ENCODE data around the gene ACSS3. TPM values are rescaled to one million over a fixed set of nuclear protein-coding genes. Genes with fewer than 3 reads are reported as not detected.
A peak's percentile ranks its signal among the peaks of the same experiment; 100 is the strongest.

The ACSS3 gene
- total and polyA plus RNA-seq, 4 donors: 18.2 to 94.3 (median 32.5) TPM

GRCh38 chr12:81137801-81138200, 59.9 kb downstream of the ACSS3 start:
- no peaks in the 10 kb centered on the region for H3K9me3 ChIP-seq (ENCODE audit: control insufficient read depth in 4 of 4, low read length in 3 of 4)
- peaks cover 0 to 5% (median 2%) of the 10 kb centered on the region in 4 donors for H3K4me1 ChIP-seq (ENCODE audit: control insufficient read depth in 4 of 4, insufficient read depth in 4 of 4, low read length in 3 of 4)
- no peak overlapping the region for H3K9ac ChIP-seq (ENCODE audit: low read depth in 1 of 2, low read length in 2 of 2)
- WGBS: 93% methylated on average over 2 of the region's 2 CpGs
- TF ChIP-seq RXRA (IDR thresholded peaks at IDR 0.05): no peak
- no peak for TF ChIP-seq ZBTB33 (IDR thresholded peaks at IDR 0.05)
- TF ChIP-seq EGR1 (IDR thresholded peaks at IDR 0.05; ENCODE audit: low read depth in 2 of 2): no peak
- TF ChIP-seq, protein P1, sequence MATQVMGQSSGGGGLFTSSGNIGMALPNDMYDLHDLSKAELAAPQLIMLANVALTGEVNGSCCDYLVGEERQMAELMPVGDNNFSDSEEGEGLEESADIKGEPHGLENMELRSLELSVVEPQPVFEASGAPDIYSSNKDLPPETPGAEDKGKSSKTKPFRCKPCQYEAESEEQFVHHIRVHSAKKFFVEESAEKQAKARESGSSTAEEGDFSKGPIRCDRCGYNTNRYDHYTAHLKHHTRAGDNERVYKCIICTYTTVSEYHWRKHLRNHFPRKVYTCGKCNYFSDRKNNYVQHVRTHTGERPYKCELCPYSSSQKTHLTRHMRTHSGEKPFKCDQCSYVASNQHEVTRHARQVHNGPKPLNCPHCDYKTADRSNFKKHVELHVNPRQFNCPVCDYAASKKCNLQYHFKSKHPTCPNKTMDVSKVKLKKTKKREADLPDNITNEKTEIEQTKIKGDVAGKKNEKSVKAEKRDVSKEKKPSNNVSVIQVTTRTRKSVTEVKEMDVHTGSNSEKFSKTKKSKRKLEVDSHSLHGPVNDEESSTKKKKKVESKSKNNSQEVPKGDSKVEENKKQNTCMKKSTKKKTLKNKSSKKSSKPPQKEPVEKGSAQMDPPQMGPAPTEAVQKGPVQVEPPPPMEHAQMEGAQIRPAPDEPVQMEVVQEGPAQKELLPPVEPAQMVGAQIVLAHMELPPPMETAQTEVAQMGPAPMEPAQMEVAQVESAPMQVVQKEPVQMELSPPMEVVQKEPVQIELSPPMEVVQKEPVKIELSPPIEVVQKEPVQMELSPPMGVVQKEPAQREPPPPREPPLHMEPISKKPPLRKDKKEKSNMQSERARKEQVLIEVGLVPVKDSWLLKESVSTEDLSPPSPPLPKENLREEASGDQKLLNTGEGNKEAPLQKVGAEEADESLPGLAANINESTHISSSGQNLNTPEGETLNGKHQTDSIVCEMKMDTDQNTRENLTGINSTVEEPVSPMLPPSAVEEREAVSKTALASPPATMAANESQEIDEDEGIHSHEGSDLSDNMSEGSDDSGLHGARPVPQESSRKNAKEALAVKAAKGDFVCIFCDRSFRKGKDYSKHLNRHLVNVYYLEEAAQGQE (IDR thresholded peaks at IDR 0.05): no peak
- no peak for TF ChIP-seq HNF4A (conservative IDR thresholded peaks at IDR 0.05)
- TF ChIP-seq NR2F2 (IDR thresholded peaks at IDR 0.05): no peak
- TF ChIP-seq, protein P2, sequence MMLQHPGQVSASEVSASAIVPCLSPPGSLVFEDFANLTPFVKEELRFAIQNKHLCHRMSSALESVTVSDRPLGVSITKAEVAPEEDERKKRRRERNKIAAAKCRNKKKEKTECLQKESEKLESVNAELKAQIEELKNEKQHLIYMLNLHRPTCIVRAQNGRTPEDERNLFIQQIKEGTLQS (IDR thresholded peaks at IDR 0.05): no peak
- TF ChIP-seq SP1 (IDR thresholded peaks at IDR 0.05): no peak
- no peak for TF ChIP-seq TAF1 (conservative IDR thresholded peaks at IDR 0.05)
- no peak for TF ChIP-seq MAX (IDR thresholded peaks at IDR 0.05)
- TF ChIP-seq HNF4G (IDR thresholded peaks at IDR 0.05): no peak
- no peak for TF ChIP-seq FOXA1 (IDR thresholded peaks at IDR 0.05)
- TF ChIP-seq FOXA2 (IDR thresholded peaks at IDR 0.05): no peak
- H3K27ac ChIP-seq (ENCODE audit: low read depth in 1 of 2, low read length in 2 of 2): no peak overlapping the region
- H3K36me3 ChIP-seq (ENCODE audit: control insufficient read depth in 4 of 4, insufficient read depth in 3 of 4, low read depth in 1 of 4, low read length in 3 of 4): no peaks in the 10 kb centered on the region
- H3K4me3 ChIP-seq (ENCODE audit: low read depth in 1 of 3, low read length in 3 of 3): no peak overlapping the region
- no peak for DNase-seq (ENCODE audit: low spot score)
- no peaks in the 10 kb centered on the region for H3K27me3 ChIP-seq (ENCODE audit: control insufficient read depth in 4 of 4, insufficient read depth in 4 of 4, low read length in 3 of 4)

DNA sequence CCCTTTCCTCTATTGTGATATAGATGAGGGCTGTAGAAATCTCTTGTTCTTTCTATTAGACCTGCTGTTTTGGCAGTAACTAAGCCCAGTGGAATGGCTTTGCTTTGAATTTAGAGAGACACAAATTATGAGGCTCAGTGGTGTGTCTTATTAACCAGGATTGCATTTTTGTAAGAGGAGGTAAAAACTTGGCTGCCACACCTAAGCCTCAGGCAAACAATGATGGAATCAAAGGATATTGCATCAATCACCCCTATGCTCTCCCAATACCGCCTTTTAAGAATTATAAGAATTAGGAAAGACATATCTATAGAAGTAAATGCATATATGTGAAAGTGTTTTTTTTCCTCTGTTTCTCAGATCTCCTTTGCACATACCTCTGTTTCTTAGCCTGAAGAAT, 63.3 kb downstream of the ACSS3 start:
- Histone ChIP-seq H3K36me3 (ENCODE audit: control insufficient read depth in 4 of 4, insufficient read depth in 3 of 4, low read depth in 1 of 4, low read length in 3 of 4) (no peaks in the 10 kb centered on the region), H3K9me3 (ENCODE audit: control insufficient read depth in 4 of 4, low read length in 3 of 4) (no peaks in the 10 kb centered on the region), H3K27ac (ENCODE audit: low read depth in 1 of 2, low read length in 2 of 2) (no peak overlapping the region), H3K4me1 (ENCODE audit: control insufficient read depth in 4 of 4, insufficient read depth in 4 of 4, low read length in 3 of 4) (peaks cover under 1 to 10% (median 4%) of the 10 kb centered on the region in 4 donors), H3K9ac (ENCODE audit: low read depth in 1 of 2, low read length in 2 of 2) (no peak overlapping the region), H3K4me3 (ENCODE audit: low read depth in 1 of 3, low read length in 3 of 3) (no peak overlapping the region), H3K27me3 (ENCODE audit: control insufficient read depth in 4 of 4, insufficient read depth in 4 of 4, low read length in 3 of 4) (no peaks in the 10 kb centered on the region)
- TF ChIP-seq ZBTB33 (IDR thresholded peaks at IDR 0.05) (no peak), HNF4A (conservative IDR thresholded peaks at IDR 0.05) (peak in 1 of 2 donors; percentile 6), FOXA2 (IDR thresholded peaks at IDR 0.05) (no peak), SP1 (IDR thresholded peaks at IDR 0.05) (no peak), JUND (IDR thresholded peaks at IDR 0.05) (no peak)
- TF ChIP-seq, protein P2 (IDR thresholded peaks at IDR 0.05): peak; percentile 12
- no peak for DNase-seq (ENCODE audit: low spot score)
- 51% methylated on average over 1 of the region's 1 CpG for WGBS

Data from liver (tissue), 9 donors.